Activated effector memory CD4-positive, alpha-beta T cell treated with anti-CD3 and anti-CD28 coated beads, Interleukin-2, amount 50 U/mL, for 16 hours (primary cell): ENCODE data around the gene TAF12.
"Not testable (repeated sequence)": the region's sequence is repeated elsewhere in the genome, so short reads cannot be mapped to it uniquely, and the experiment has no call there.

Experiments
- DNase-seq: peaks from one replicate; pipeline ENCODE4 v3.0.0-alpha.2; 2020

Gene TAF12

DNA sequence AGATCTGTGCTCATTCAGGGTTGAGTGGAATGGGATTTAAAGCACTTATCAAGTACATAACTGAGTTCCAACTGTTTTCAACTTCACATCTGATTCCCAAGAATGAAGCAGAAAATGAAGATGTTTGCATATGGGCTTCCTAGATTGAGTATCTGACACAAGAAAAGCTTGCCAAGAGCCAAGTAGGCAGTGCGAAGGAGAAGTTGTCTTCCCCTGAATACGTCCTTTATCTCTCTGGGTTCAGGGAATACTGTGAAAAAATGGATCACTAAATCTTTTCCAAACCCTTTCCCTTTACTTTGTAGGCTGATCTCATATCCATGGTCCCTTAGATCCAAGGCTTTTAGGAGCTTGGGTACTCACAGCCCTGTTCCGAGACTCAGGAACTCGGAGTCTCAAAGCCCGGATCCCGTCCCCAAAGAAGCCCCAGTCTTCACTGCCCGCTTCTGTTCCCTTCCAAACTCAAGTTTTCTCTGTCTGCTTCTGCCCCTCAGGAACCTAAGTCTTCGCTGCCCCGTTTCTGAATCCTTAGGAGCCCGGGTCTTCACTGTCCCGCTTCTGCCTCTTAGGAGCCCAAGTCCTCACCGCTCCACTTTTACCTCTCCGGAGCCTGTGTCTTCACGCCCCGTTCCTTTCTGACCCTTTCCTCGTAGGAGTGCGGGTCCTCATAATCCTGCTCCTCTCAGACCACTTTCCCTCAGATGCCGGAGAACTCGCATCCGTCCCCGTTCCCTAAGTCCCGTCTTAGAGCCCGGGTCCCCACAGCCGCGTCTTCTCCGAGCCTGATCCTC, 616 bp downstream of the TAF12 start:
- DNase-seq, result no peak

DNA sequence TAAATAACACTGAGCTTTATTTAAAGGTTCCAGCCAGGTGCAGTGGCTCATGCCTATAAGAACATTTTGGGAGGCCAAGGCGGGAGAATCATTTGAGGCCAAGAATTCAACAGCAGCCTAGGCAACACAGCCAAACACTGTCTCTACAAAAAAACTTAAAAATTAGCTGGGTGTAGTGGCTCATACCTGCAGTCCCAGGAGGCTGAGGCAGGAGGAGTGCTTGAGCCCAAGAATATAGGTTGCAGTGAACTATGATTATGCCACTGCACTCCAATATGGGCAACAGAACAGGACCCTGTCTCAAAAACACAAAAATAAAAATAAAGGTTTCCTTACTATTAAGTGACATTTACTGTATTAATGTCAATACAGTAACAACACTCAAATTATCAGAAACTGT, 2.1 kb downstream of the TAF12 start:
- peak; percentile 71 for DNase-seq

DNA sequence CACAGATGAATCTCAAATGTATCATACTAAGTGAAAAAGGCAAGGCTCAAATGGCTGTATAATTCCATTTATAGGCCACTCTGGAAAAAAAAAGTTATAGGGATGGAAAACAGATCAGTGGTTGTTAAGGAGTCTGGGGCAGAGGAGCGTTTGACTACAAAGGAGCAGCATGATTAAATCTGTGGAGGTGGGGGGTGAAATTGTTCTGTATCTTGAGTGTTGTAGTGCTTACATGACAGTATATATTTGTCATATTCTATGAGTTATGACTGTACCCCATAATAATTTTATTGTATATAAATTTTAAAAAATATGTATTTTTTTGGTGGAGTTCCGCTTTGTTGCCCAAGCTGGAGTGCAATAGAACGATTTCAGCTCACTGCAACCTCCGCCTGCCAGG, 10.3 kb downstream of the TAF12 start:
- no peak for DNase-seq

GRCh38 chr1:28631713-28632112, 11.2 kb downstream of the TAF12 start:
- DNase-seq, result no peak

GRCh38 chr1:28613175-28613574, 29.7 kb downstream of the TAF12 start:
- DNase-seq, result no peak

GRCh38 chr1:28606771-28607170, 36.1 kb downstream of the TAF12 start:
- DNase-seq, result no peak

DNA sequence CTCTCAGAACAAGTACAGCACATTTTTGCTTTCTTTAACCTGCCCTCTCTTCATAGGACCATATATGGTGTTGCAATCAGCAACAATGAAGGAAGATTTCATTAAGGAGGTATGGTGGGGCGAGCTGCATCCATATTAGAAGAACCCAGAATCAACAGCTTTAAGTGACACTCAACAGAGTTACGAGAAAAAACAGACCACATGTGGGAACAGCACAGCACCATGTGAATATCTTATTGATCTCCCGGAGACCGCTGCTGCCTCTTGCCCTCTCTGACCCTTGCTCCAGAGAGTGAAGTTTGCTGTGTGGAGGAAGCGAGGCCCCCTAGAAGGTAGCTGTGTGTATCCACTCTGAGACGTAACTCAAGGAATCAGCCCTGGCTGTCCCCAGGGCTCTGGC, 37.9 kb downstream of the TAF12 start:
- no peak for DNase-seq

GRCh38 chr1:28604411-28604810, 38.5 kb downstream of the TAF12 start:
- DNase-seq, result no peak

- no peak for DNase-seq
These were observed 40.1 kb downstream of the TAF12 start for GRCh38 chr1:28602536-28603439.

- DNase-seq, result no peak
These were observed 41.2 kb downstream of the TAF12 start for GRCh38 chr1:28601696-28602095.

DNA sequence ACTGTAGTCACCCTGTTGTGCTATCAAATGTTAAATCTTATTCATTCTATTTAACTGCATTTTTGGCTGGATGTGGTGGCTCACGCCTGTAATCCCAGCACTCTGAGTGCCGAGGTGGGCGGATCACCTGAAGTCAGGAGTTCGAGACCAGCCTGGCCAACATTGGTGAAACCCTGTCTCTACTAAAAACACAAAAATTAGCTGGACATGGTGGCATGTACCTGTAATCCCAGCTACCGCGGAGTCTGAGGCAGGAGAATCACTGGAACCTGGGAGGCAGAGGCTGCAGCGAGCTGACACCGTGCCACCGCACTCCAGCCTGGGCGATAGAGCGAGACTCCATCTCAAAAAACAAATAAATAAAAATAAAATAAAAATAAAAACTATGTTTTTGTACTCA, 46.6 kb downstream of the TAF12 start:
- not testable (repeated sequence) for DNase-seq

DNA sequence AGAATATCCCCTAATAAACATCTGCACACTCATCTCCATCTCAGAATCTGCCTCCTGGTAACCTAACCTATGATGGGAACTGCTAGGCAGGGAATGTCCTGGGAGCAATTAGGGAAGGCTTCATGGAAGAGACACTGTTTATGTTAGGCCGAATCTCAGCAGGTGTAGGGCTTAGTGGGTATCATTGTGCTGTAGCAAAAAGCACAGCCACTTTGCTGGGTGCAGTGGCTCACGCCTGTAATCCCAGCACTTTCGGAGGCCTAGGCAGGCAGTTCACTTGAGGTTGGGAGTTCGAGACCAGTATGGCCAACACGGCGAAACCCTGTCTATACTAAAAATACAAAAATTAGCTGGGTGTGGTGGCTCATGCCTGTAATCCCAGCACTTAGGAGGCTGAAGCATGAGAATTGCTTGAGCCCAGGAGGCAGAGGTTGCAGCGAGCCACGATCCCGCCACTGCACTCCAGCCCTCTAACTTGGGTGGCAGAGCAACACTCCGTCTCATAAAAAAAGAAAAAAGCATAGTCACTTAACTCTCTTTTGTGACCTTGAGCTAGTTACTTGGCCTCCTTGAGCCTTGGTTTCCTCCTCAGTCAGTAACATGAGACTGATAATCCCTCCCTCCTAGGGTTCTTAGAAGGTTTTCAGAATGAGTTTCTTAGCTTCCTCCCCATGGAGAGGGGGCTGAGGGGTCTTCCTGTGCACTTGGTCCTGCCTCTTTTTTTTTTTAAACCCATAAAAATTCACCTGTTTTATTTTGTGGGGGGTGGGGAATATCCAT, 47.3 kb downstream of the TAF12 start:
- DNase-seq, result no peak

- DNase-seq, result not testable (repeated sequence)
These were observed 48.0 kb downstream of the TAF12 start for GRCh38 chr1:28594686-28595411.

DNA sequence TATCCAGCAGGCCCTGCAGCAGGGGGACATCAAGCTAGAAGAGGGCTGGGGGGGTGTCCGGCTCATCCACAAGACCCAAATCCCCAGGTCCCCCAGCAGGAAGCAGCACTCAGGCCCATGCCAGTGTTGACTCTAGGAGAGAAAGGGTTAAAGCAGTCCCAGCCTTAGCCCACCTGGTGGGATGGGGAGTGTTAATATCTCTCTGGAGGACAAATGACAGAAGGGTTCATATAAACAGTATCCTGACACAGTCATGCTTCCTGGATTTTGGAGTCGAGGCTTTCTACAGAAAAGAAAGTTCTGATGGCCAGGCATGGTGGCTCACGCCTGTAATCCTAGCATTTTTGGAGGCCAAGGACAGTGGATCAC, 48.9 kb downstream of the TAF12 start:
- not testable (repeated sequence) for DNase-seq

- peak; percentile 68 for DNase-seq
These were observed 50.4 kb downstream of the TAF12 start for GRCh38 chr1:28592321-28593071.

DNA sequence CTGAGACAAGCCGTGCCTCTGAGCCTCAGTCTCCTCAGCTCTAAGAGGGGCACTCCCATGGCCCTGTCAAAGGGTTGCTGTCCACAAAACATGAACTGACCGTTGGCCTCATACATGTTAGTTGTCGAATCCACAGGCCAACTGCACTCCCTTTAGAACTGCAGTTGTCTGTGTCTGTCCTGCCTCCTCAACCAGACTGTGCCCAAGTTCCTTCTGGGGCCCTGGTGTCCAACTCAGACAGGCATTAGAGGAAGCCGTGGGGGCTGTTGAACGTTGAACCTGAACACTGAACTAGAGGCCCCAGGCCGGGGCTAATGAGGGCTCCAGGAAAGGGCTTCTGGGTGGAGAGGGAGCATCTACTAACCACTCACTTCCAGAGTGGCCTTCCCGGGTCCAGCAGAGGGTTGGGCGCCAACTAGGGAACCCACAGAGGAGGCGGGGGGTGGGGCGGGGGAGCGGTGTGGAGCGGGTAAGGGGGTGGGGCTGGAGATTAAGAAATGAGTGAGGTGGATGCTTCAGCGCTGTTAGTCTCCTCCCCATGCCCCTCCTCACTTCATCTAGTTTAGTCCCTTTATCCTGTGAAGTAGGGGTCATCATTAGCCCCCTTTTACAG, 51.1 kb downstream of the TAF12 start, which contains the start of gene RAB42:
RAB42 (plus strand) TSS at position 558 of the 613 bp plus-strand sequence. CDS start 247 bp downstream, outside the sequence.
- DNase-seq, result peak; percentile 63

DNA sequence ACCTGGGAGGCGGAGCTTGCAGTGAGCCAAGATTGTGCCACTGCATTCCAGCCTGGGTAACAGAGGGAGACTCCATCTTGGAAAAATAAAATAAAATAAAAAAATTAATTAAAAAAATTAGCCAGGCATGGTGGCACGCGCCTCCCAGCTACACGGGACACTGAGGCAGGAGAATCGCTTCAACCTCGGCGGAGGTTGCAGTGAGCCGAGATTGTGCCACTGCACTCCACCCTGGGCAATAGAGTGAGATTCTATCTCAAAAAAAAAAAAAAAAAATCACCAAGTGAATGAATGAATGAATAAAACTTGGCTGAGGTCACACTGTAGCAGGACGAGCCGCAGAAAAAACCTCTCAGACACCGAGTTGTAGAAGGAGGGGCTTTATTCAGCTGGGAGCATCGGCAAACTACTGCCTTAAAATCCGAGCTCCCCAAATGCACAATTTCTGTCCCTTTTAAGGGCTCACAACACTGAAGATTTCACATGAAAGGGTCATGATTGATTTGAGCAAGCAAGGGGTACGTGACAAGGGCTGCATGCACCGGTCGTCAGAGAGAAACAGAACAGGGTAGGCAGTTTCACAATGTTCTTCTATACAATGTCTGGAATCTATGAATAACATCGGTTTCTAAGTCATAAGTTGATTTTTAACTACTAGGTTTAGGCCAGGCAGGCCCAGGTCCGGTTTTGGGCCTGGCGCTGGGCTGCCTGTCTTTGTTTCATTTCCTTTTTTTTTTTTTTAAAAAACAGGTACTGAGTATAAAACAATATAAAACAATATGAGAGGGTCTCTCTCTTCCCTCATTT, 56.1 kb downstream of the TAF12 start:
- DNase-seq, result not testable (repeated sequence)

GRCh38 chr1:28582248-28582615, 60.6 kb downstream of the TAF12 start:
- no peak for DNase-seq

DNA sequence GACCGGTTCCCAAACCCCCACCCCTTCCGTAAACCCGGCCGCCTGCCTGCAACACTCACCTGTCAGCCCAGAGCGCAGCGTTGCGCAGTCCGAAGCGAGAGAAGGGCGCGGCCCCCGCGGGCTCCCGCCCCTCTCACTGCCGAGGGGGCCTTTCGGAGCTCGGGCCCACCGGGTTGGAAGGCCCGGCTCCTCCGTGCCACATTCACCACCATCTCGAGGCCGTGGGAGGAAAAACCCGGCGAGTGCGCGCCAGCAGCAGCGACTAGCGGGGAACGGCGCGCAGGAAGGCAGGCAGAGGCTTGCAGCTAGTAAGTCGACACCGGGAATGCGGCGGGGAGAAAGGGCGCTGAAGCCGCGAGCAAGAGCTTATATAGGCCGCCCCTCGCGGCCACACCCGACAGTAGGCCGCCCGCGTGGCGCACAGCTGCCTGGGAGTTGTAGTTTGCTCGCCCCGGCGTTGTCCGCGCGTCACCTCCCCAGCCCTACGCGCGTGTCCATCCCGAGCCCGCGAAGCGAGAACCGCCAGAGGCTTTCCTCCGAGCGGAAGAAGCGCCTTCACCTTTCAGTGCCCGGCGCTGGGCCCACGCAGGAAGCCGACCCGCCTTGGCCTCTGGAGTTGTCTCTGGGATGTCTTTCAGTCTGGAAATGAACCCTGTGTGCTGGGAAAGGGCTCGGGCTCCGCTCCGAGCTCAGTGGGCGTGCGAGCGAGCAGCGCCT, 61.2 kb downstream of the TAF12 start:
- DNase-seq, result peak; percentile 97
